GM21576 (cell line): Measurements from ENCODE around the gene CACNA2D1.

Experiments used
- ATAC-seq: cut with Tn5 transposase; IDR thresholded peaks from one replicate; pipeline ENCODE4 v1.9.1; 2021; ENCODE audit warnings: mild to moderate bottlenecking, moderate library complexity; ENCODE audit not compliant: unreplicated experiment

Gene CACNA2D1

DNA sequence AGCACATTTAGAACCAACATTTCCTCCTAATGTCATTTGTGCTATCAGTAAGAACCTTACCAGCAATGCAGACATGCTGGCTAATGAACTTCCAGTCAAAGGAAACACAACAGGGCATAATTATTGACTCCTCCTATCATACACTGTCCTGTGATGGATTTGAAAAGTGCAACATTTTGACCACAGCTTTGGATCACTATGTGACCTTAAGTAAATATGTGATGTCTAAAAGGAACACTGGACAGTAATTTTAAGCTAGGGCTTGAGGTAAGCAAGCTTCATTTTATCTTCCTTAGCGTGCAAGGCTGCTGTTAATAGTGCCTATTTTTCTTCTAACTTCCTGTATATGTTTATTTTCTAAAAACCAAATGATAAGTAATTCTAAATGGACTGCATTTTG is 433.2 kb downstream of the CACNA2D1 start:
- no peak for ATAC-seq

DNA sequence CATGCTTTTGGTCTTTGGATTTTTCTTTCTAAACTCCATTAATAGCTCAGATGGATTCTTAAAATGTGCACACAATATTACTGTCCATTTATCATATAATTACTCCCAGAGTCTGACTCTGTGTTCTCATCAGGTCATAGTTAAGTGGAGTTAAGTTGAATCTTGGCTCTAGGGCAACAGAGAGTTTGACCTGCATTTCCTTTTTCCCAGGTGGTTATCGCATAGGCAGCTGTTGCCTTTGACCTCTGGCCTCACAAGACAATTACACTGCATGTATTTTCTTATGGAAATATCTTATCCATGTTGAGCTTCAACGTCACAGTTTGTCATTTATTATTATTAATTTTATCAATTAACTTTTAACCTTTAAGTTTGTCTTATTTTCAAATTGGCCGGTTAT is 436.3 kb downstream of the CACNA2D1 start:
- ATAC-seq = no peak

DNA sequence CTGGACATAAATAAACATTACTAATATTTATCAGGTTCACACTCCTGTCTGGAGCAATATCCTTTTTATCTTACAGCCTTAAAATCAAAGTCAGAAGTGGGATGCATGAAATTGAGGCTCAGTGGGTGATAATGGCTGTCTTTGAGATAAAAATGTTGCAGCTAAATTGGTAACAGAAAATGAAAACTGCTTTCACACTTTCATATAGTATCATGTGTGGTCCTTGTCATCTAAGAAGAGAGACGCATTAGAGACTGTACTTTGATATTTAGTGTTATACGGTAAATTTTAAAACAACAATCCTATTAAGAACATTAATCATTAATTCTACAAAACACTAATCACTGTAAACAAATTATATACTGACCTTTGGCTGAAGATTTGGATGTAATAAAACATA is 438.5 kb downstream of the CACNA2D1 start:
- ATAC-seq = no peak

DNA sequence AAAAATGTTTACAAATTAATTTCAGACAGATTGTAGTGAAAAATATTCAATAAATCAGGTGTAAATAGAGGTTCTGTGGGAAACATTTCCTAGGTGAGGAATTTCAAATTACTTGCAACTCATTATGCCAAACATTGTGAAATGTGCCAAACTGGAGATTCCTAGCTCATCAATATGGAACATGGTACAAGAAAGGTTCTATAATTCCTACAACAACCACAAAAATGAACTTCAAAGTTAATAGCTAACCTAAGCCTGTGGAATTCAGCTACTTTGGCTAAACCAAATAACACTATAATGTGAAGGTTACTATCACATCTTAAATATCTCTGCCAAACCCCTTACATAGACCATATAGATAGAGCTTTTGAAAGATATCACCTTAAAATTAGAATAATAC is 450.4 kb downstream of the CACNA2D1 start:
- ATAC-seq = no peak

DNA sequence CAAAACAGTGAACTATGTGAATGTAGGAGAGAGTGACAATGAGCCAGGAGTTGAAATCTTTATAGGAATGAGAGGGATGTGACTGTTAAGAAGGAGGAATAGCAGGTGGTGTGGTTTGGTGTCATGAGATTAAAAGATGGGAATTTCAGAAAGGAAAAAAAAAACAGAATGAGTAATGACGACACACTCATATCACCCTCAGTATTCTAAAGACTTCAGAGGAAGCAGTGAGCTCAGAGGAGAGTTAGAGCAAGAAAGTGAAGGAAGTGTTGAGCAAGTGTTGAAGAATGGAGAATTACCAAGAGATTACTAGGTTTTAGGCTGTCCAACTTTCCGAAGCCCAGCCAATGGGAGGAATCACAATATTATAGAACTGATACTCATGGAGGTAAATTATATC is 453.2 kb downstream of the CACNA2D1 start:
- ATAC-seq = no peak

DNA sequence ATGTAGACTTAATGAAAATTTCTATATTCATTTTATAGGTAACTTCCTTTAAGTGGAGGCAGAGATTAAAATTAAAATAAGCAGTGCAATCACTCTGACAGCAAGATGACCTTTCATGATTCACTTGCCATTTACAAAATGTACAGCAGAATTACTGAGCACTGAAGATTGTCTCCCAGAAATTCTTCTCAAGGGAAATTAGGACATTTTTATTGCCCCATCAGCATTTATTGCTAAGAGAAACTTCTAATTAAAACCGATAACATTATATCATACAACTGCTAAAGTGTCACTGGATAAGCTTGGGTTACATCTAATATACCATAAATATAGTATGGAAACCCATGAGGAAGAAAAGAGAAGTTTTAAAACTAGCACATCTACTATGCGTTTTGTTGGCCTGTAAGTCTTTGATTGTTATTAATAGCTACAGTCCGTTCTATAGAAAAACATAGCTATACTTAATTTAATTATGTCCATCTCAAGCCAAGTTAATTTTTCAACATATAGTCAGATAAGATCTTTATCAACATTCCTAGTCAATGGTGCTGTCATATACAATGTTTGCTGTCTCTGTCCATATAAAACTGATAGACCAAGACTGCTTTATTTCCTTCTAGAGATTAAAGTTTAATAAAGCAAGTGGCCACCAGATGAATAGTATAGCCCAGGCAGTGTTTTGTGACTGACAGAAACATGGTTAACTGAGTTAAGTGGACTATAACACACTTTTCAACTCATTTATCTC is 456.7 kb downstream of the CACNA2D1 start:
- no peak for ATAC-seq

DNA sequence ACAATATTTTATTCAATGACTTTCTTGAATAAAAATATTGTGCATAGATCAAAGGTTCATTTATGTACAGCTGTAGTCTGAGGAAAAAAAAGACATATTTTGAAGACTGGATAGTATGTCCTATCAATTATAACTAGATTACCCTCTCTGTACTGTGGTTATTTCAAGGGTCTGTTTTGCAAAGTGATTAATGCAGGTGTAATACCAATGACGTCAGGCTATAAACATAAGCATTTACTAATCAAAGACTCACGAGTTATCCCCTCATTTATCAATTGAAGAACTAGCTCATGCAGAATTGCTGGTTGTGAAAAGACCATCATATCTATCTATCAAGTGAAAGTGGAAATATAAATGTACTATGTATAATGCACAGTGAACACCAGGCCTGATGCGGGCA is 460.2 kb downstream of the CACNA2D1 start:
- no peak for ATAC-seq

DNA sequence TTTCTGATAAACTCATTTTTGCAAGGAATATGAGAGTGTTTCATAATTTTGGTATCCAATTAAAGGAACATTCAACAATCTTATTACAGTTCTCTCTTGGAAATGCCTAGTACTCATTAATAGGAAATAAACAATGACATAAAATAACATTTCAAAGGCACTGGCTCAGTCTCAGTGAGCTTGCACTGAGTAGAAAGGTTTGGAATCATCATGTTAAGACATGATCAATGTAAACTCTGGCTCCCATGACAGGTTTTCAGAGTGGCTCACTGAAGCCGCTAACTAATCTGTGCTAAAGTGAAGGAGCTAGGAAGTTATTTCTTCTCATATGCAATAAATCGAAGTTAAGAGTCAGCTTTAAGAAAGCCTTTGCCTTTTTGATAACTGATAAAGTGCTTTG is 470.5 kb downstream of the CACNA2D1 start:
- no peak for ATAC-seq

DNA sequence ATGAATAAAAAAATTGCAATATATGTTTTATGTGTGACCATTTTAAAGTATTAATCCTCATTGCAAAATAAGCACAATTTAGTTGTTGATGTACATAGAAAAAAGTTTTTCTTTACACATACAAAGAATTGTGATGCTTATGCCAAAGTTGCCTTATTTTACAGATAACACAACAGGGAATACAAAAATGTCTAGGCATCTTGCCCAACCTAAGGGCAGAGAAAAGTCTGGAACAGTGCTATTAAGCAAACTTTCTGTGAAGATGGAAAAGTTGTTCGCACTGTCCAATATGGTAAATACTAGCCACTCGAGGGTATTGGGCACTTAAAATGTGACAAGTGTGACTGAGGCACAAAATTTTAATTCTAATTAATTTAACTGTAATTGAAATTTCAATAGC is 483.6 kb downstream of the CACNA2D1 start:
- ATAC-seq = no peak

DNA sequence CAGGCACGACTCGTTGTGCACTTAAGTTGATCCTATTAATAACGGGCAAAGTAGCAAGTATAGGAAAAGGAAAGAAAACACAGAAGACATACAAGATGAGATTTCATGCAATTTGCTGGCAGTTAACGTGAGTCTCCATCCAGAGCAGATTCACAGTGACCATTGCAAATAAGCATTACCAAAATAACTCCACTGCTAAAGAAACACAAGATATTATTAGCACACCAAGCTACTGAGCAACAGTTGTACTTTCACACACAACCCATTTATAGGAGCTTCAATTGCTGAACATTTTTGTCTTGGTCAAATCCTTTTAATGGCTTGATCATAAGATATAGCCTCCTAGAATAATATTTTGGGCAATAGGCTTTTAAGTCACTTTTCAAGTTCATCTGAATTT is 486.1 kb downstream of the CACNA2D1 start:
- no peak for ATAC-seq

DNA sequence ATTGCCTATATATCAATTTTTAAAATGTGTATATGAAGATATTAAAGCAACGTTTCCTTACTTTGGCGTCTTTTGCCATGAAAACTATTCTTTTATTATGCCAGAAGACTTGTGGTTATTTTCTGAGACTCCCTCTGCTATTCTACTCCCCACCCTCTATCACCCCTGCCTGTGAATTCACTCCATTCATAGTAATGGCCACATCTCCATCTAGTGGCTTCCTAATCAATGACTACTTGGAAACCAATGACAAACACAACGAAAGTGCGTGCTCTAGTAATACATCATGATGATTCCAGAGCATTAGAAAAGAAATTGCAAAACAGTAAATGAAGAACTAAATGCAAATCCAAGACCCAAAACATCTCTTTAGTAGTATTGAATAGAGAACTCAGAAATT is 487.1 kb downstream of the CACNA2D1 start:
- ATAC-seq = no peak

DNA sequence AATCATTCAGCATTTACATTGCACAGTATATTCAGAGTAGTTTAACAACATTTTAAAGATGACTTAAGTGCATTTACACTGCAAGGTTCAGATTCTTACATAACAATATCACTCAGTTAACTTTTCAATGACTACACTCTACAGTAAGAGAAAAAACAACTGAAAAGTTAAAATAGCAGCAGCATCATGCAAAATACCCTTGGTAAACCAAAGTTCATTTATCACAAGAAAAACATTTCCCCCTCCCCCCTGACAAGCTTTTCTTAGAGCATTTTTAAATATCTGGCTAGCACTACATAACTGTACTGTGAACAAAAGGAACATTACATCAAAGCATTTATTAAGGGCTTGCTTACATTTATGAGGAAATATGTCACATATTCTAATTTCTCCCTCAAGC is 494.3 kb downstream of the CACNA2D1 start:
- ATAC-seq = no peak

DNA sequence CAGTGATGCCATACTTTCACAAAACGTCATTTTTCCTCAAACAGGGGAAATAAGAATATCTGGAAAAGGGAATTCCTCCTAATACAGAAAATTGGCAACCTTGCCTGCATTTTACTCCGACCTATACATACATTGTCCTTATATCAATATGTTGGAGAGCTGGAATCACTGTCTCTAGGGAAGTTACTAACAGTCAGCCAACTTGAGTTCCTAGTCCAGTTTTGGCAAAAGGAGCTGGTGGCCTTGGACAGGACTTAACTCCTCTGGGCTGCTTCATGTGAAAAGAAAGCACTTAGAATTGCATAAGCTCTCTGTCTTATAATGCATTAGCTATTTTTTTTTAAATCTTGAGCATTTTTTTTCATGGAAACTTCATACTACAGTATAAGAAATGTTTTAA is 499.5 kb downstream of the CACNA2D1 start:
- ATAC-seq = no peak

DNA sequence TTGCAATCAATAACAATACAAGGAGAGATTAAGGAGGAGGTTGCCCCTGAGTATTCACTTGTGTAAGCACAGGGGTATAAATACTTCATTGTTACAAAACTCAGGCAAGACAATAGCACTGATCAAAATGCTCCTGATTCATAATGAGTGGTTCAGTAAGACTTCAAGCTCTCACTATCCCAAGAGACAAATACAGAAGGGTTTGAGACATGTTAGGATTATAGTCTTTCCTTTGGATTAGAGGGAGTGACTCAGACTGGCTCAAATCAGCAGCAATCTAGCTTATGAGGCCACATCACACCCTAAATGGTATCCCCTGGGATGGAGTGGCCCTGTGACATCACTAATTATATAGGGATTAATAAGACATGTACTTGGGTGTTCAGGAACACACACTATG is 506.5 kb downstream of the CACNA2D1 start:
- ATAC-seq = no peak

DNA sequence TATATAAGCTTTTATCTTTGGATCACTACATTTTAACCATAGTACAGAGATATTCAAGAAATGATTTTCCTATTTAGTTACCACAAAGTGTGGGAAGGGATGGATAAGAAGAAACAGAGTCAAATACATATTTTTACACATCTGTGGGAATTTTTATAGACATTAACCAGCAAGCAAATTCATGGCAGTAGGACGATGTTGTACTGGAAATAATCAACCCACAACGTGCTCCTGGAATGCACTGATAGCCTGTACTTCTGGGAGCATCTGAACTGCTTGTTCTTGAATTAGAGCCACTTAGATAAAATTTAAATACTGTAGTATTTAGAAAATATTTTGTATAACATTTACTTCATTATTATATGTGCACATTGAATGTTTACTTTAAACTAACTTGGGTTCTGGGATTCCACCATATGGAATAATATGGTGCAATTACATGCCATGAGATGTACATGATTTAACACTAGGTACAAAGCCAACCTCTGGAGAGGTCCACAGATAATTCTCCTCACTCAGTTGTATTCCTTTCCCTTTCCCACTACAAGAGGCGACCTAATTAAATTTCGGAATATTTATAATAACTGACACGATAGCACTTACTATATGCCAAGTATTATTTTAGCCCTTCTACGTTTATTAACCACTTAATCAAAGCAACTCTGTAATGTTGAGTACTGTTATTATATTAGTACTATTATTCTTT is 508.8 kb downstream of the CACNA2D1 start:
- ATAC-seq = no peak

DNA sequence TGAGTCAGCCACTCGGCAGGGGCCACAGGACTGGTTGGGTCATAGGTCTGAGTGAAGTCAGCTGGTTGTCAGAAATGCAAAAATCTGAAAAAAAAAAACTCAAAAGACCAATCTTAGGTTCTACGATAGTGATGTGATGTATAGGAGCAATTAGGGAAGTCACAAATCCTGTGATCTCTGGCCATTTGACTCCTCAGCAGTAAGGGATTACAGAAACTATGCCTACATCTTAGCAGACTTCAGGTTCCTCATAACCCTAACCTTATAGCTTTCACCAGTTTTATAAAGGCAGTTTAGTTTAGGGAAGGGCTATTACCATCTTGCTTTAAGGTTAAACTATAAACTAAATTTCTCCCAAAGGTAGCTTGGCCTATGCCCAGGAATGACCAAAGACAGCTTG is 510.6 kb downstream of the CACNA2D1 start:
- no peak for ATAC-seq

DNA sequence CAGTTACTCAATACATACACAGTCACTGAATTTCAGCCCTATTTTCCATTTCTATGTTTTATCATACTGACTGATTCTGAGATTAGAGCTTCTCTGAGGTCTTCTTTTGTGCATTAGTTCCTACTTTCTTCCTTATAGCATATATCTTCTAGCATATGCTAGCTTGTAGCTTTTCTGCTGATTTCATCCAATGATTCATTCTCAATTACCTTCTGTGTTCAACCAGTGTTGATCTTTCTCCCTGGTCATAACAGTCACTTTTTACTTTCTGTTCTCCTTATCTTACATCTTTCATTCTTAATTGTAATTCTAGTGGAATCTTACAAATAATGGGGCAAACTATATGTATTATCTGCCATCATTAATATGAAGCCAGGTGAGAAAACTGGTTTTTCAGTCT is 514.2 kb downstream of the CACNA2D1 start:
- ATAC-seq = no peak

DNA sequence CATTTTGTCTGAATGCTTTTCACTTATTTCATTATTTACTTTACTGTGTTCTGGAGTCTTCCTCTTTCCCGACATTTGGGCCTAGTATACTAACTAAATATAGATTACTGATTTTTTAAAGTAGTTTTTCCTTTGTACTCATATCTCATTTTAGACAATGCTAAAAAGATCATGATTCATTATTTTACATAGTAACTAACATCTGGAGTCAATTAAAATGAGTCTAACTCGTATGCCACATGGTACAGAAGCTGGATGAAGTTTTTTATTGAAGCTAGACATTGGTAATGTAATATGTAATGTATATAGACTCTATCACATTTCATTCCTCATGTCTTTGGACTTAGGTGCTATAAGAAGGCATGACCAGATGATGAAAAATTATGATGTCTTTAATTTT is 517.4 kb downstream of the CACNA2D1 start:
- no peak for ATAC-seq

DNA sequence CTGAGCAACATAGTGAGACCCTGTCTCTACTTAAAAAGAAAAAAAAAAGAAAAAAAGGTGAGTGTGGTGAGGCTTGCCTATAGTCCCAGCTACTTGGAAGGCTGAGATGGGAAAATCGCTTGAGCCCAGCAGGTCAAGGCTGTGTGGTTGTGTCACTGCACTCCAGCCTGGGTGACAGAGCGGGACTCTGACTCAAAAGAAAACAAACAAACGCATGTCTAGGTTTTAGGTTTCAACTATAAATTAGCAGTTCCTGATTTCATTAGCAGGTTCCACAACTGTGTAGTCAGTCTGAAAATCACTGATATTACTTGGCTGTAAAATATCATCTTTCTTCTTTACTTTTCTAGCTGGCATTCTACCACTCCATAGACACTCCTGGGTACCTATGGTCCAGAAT is 518.0 kb downstream of the CACNA2D1 start:
- ATAC-seq = peak; percentile 83

DNA sequence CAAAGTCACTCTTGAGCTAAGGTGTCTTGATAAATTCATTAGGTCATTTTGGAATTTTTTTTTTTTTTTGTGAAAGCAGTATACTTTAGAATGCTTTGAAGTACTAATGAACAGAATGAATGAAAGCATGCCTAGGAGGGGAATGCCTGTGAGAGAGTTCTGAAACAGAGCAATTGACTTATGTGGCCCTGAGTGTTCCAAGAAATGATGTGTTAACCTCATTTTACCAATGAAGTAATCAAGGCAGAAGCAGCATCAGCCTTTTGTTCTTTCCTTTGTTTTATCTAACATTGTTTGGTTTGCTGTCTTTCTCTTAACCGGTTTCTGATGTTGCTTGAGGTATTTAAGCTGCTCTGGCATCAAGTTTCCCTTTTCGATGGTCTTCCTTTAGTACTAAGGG is 519.1 kb downstream of the CACNA2D1 start:
- no peak for ATAC-seq

DNA sequence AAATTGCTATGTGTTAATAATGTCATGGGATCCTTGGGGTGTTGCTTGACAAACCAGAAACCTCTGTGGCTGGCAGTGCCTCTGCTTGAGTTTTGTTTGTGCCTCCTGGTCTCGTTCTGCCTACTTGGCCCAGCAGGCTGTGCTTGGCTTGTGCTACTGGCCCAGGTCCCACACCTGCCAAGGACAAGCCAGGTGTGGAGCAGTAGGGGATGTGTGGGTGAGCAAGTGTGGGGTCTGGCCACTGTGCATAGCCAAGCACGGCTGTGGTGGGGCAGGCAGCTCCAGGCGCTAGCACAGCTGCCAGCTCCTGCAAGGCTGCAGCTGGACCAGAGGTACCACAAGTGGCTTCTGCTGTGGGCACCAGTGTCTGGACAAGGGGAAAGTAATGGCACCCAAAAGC is 524.1 kb downstream of the CACNA2D1 start:
- ATAC-seq = no peak

DNA sequence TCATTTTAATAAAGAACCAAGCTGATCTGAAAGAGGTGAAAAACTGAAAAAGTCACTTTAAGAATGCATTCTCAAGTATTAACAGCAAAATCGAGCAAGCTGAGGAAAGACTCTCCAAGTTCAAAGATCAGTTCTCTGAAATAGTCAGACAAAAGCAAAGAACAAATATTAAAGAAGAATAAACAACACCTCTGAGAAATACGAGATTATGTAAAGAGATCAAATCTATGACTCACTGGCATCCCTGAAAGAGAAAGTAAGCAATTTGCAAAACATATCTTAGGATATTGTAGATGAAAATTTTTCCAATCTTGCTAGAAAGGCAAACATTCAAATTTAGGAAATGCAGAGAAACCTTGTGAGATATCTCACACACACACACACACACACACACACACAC is 535.4 kb downstream of the CACNA2D1 start:
- ATAC-seq = no peak

DNA sequence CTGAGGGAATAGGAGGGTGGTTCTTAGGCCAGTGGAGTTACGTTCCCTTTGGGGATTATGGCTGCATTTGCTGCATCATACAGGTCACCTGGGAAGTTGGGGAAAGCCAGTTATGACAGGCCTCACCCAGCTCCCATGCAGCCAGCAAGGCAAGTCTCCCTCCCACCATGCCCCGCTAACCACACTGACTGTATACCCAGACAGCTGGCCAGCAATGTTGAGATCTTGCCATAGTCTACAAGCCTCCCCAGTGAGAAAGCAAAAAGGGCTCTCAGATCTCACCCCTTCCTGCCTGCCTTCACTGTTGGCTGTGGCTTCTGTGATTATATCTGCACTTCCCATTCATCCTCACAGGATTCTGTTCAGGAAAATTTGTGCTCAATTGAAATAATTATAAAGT is 540.5 kb downstream of the CACNA2D1 start:
- ATAC-seq = no peak
